Measurements from ENCODE around the gene SELENOI.
"Not testable (repeated sequence)": the region's sequence is repeated elsewhere in the genome, so short reads cannot be mapped to it uniquely, and the experiment has no call there.

The SELENOI gene

DNA sequence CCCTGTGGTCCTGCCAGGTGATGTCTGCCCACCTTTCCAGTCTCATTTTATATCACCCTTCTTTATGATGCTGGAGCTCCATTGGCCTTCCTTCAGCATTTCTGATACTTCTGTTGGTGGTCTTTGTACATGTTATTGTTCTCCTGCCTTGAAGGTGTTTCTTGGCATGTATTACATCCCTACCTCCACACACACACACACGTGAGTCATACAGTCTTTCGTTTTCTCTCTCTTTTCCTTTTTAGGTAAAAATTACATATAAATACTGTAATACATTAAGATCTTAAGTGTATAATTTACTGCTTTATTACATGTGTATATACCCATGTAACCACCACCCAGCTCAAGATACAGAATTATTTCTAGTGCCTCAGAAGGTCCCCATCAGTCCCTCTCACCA lies 10.8 kb downstream of the SELENOI start:
- no peak for DNase-seq (ENCODE audit: low read depth)

DNA sequence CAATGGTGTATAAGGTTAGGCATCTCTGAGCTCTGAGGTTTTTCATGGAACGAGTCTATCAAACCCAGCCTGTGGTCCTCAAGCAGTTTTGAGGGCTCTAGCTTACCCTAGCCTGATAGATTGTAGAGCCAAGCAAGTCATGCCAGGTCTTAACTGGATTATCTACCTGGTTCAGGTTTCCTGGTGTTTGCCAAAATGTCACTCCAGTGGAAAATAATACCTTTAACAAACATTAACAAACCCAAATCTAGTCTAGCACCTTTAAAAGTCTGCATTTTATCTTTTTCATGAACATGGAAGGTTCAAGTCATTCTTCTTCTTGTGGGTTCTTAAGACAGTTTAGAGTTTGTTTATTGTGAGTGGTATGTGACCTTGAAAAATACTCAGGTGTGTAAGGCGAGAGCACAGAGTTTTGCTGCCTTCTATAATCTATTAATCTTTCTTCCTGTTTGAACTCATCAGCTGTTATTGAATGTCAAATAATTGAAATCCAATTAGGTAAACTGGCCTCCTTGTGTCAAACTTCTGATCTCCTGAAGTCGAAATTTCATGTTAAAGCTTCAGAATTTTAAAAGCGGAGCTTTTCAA lies 14.0 kb downstream of the SELENOI start:
- no peak for DNase-seq (ENCODE audit: low read depth)

DNA sequence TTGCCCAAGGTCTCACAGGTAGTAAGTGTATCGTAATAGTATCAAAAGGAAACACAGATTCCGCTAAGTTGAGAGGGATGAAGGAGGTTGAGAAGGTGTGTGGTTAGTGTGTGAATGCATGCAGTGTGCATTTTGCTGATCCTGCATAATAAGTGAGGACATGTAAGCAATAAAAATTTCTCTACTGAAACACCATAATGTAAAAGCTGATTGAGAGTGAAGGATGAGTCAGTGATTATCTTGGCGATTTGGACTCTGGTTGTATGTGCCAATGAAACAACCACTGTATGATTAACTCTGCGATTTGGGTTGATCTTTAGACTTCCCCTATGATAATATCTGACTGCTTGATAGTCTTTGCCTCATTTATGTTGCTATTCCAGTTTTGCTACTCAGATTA lies 17.4 kb downstream of the SELENOI start:
- no peak for DNase-seq (ENCODE audit: low read depth)

DNA sequence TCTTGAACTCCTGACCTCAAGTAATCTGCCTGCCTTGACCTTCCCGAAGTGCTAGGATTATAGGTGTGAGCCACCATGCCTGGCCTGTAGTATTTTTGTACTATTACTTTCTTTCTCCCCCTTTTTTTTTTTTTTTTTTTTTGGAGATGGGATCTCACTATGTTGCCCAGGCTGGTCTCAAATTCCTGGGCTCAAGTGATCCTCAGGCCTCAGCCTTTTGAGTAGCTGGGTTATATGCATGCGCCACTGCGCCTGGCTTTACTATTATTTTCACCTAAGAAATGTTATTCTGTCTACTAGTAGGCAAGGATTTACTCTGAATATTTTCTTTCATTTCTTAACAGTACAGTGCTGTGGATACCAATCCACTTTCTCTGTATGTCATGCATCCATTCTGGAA lies 18.0 kb downstream of the SELENOI start:
- DNase-seq (ENCODE audit: low read depth) = no peak

DNA sequence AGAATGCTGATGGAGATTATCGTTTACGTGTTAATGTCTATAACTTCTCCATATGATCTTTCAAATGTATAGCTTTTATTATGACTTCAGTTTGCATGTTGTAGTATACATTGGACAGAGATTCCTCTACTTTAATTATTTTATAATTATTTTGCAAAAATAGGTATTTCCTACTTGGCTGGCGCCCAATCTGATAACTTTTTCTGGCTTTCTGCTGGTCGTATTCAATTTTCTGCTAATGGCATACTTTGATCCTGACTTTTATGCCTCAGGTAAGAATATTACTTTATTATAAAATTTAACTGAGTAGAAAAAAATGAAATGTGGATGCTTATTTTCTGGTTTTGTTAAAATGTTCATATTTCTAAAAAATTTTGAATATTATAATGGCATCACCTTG lies 18.7 kb downstream of the SELENOI start:
- DNase-seq (ENCODE audit: low read depth) = no peak

DNA sequence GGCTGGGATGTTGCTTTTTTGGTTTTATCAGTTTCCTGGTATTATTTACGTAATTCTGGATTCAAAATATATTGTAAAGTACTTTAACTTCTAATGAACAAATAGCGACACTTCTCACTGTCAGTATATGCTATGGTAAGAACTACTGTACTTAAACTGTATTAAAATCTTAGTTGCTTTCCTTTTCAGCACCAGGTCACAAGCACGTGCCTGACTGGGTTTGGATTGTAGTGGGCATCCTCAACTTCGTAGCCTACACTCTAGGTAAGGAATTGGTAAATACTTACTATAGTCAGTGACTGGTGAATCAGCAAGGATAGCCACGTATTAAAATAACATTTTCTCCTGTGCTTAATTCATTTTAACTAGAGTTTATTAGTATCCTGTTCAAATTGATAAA lies 21.0 kb downstream of the SELENOI start:
- DNase-seq (ENCODE audit: low read depth) = no peak

DNA sequence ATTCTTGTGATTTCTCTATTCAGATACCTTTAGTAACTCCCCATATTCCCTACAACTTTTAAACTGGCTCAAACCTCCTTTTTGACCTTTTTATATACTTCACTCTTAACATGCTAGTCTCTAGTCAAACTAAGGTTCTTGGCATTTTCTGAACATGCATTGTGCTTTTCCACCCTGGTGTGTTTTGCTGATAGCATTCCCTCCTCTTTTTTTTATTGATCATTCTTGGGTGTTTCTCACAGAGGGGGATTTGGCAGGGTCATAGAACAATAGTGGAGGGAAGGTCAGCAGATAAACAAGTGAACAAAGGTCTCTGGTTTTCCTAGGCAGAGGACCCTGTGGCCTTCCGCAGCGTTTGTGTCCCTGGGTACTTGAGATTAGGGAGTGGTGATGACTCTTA lies 23.7 kb downstream of the SELENOI start:
- DNase-seq (ENCODE audit: low read depth) = not testable (repeated sequence)

DNA sequence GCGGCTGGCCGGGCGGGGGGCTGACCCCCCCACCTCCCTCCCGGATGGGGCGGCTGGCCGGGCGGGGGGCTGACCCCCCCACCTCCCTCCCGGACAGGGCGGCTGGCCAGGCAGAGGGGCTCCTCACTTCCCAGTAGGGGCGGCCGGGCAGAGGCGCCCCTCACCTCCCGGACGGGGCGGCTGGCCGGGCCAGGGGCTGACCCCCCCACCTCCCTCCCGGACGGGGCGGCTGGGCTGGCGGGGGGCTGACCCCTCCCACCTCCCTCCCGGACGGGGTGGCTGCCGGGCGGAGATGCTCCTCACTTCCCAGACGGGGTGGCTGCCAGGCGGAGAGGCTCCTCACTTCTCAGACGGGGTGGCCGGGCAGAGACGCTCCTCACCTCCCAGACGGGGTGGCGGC lies 25.0 kb downstream of the SELENOI start:
- not testable (repeated sequence) for DNase-seq (ENCODE audit: low read depth)

DNA sequence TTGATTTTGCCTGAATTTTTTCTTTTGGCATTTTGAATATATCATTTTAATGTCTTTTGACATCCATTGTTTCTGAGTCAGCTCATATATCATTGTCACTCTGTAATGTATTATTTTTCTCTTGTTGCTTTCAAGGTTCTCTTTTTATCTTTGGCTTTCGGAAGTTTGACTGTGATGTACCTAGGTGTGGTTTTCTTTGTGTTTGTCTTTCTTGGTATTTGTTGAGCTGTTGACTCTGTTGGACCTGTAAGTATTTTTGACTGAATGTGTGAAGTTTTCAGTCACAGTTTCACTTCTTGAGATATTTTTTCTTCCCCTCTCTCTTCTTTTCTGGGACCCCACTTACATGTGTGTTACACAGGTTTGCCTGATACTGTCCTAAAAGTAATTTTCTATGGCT lies 30.9 kb downstream of the SELENOI start:
- DNase-seq (ENCODE audit: low read depth) = no peak

DNA sequence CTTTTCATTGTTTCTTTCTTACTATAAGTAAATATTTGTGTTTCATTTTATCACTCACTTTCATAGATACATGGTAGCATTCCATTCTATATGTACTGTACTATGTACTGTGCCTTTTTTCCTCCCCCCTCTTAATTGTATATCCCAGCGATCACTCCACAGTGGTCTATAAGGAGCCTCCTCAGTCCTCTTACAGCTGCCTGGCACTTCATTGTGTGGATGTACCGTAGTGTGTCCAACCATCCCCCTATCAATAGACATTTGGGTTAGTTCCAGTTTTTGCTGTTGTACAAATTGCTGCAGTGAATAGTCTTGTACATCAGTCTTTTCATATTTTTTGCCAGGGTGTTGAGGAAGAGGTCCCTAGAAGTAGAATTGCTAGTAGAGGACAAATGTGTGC lies 34.3 kb downstream of the SELENOI start:
- no peak for DNase-seq (ENCODE audit: low read depth)

DNA sequence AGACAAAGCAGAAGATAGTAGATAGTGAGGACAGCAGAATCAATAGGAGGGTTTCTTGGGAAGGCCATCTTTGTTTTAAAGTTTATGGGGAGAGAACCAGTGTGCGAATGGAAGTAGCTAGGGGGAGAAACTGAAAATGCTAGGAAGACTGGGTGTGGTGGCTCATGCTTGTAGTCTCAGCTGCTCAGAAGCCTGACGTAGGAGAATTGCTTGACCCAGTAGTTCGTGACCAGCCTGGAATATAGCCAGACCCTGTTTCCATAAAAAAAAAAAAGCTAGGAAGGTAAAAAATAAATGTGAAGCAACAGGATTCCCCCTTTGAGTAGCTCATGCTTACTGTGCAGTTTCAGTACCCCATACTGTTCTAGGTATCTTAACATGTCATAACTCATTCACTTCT lies 36.6 kb downstream of the SELENOI start:
- no peak for DNase-seq (ENCODE audit: low read depth)

DNA sequence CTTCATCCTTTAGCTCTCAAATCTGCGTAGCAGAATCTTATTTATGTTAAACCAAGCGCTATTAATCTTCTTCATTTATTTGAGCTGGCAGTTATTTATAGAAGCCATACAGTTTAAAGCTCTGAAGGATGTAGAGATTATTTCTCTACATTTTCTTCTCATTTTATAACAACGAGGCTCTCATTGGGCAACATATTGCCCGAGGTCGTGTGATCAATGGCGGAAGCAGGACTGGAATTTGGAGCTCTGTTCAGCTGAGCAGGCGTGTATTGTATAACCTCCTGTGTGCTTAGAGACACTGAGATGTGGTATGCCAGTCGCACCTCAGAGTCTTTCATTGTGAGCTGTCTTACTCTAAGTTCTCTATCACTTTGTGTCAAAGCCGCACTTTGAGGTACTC lies 38.2 kb downstream of the SELENOI start:
- no peak for DNase-seq (ENCODE audit: low read depth)

DNA sequence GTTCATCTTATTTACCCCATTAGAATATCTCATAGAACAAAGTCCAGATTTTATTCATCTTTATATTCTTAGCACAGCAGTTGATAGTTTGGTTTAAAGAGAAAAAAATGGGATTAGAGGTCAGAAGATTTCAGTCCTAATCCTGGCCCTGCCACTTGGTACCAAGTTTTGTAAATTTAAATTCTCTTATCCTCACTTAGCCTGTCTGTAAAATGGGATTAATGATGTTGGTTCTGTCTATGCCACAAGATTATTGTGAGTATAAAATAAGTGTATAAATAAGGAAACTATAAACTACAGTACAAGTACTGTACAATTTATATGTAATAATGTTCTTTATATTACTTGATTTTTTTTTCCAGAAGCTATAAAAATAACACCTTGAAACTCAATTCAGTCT lies 38.7 kb downstream of the SELENOI start:
- DNase-seq (ENCODE audit: low read depth) = no peak

DNA sequence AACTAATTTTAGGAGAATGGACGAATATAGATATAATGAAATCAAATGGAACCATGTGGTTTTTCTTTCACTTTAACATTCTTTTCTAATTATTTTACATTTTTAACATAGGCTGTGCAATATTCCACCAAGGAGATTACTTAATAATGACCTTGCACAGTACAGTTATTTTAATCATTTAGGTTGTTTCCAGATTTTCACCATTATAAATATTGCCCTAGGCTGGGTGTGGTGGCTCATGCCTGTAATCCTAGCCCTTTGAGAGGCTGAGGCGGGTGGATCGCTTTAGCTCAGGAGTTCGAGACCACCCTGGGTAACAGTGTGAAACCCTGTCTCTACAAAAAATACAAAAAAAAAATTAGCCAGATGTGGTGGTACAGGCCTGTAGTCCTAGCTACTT lies 41.2 kb downstream of the SELENOI start:
- no peak for DNase-seq (ENCODE audit: low read depth)

DNA sequence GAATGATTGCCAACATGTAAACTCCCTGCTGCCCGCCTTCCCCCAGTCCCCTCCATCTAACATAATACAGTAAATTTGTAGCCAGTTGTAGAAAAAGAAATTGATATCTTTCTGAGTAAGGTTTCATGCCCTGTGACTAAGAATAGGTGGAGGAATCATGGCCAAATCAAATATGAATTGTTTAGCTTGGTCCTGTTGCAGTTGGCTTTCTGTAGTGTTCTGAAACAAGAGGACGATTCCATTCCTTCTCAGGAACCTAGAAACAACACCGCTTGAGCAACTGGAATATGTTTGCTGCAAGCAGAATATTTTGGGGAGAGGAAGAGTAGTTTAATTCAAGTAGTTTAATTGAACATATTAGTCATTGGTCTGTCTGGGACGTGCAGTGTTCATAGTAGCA lies 48.8 kb downstream of the SELENOI start:
- DNase-seq (ENCODE audit: low read depth) = no peak

DNA sequence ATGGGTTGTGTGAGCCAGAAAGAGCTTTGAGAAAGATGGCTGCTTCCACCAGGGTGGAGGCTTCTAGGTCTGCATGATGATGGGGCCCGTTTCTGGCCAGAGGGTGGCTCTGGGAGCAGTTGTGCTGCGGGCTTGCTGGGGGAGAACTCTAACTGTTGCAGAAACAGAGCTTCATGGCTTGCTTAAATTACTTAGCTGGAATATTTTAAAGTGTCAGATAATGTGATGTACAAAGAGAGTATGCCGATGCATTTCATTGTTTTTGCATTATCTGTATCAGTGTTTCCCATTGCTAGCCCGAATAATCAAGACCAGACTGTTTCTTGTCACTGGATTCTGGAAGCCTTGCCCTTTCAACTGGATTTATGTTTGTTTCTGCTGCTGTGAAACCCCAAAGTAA lies 49.5 kb downstream of the SELENOI start:
- no peak for DNase-seq (ENCODE audit: low read depth)

DNA sequence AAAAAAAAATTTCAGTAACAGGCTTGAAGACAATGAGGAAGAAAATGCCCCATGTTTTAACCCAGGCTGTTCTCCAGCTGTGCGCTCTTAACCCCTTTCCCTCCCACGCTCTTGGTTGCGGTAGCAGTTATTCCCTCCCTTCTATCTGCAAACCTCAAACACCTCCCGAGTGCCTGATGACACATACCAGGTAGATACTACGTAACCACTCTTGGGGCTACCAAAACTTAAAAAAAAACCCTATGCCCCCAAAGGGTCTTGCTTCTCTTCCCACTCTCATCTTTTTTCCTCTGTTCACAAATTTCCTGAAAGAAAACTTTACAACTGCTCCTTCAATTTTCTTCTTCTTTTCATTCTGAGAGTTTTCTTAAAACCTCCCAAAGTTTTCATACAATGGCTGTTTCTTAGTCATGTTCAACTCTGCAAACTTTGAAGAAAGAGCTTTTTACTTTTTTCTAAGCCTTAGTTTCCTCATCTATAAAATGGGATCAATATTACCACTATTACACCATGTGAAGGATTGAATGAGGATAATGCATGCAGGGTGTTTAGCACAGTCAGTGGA lies 50.9 kb downstream of the SELENOI start:
- DNase-seq (ENCODE audit: low read depth) = peak; percentile 40

DNA sequence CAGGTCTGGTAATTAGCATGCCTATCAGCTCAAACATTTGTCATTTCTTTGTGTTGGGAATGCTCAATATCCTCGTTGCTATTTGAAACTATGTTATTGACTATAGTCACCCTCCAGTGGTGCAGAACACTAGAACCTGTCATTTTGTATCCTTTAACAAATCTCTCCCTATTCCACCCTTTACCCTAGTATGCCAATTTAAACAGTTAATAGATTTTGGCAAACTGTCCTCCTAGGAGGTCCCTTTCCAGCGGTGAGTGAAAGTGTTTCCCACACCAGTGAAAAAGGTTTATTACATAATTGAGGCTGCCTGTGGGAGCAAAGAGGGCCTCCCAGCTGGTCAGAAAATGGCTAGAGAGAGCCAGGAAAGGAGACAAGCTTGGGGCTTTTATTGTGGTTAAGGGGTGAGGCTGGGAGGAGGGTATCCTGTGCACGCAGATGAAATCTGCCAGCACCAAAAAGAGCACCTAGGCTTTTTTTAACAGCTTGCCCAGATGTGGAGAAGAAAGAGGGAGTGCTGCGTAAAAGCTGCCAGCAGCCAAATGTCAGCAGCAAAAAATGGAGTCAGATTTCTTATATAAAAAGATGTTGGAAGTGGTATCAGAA lies 53.9 kb downstream of the SELENOI start:
- DNase-seq (ENCODE audit: low read depth) = no peak

DNA sequence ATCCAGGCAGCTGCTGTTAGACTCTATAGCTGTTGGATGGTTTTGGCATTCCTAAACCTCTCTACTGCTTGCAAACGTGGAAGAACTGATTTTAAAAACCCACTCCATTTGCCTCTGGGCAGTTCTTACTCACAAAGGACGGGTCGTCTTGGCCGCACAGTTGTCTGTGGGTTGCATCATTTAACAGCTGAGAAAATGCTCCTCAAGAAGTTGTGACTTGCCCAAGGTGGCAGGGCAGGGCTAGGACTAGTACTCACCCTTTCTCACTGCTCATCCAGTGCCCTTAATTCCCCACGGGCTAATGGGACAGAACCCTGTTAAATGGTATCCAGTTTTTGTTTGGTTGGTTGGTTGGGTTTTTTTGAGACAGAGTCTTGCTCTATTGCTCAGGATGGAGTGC lies 54.8 kb downstream of the SELENOI start:
- no peak for DNase-seq (ENCODE audit: low read depth)

DNA sequence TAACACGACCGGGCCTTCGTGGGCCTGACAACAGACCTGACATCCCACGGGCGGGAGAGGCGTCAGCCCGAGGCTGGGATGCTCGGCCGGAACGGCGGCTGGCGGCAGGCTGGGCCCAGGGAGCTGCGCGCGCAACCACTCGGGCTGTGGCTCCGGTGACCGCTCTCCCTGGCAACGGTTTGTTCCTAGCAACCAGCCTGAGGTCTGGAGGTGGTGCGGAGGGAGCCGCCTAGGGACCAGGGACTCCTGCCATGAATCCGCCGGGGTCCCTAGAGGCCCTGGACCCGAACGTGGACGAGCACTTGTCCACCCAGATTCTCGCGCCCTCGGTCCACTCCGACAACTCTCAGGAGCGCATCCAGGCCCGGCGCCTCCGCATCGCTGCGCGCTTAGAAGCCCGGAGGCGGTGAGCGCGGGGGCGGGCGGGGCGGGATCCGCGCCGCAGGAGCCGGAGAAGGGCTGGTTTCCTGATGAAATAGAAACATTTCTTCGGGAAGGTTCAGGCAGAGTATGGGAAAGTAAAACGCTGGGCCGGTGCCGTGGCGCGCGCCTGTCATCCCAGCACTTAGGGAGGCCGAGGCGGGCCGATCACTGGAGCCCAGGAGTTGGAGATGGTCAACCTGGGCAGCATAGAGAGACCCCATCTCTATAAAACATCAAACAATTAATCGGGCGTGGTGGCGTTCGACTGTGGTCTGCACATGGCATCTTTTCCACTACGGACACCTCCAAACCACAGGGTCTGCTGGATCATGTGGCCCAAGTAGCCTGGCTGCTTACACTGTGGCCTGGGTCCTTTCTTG lies 56.0 kb downstream of the SELENOI start, which contains the start of gene DRC1:
Gene DRC1 (plus strand): TSS at position 182 of the 803 bp plus-strand sequence. CDS start 70 bp downstream, at position 252.
- DNase-seq (ENCODE audit: low read depth) = no peak

DNA sequence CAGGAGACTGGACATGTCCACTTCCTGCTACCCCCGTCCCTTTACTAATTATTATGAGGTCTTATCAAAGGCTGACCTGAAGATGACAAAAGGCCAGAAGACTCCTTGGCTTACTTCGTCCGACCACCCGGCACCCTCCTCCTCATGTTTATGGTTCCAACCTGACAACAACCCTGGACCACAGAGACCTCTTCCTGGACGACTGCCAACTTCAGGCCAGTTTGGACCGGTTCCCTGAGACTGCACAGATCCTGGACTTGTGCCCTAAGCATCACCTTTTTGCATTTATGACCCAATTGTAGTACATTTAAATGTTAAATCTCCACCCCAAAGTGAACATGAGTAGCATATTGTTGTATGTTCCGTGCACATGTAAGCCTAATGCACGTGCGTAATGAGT lies 61.6 kb downstream of the SELENOI start:
- DNase-seq (ENCODE audit: low read depth) = no peak

DNA sequence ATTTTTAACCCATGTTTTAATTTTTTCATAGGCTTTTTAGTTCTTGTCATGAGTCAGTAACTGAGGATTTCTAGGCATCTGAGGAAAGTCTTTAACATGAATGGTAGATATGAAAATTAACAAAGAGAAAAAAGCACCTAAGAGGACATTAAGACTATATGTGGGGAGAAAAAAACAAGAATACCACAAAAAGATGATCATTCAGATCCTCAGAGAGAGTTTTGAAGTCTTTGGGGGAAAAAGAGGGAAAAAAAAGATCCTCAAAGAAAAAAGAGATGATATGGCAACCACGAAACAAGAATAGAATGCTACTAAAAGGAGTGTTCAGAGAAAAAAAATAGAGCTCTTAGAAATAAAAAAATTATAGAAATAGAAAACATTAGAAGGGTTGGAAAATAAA lies 63.8 kb downstream of the SELENOI start:
- no peak for DNase-seq (ENCODE audit: low read depth)

DNA sequence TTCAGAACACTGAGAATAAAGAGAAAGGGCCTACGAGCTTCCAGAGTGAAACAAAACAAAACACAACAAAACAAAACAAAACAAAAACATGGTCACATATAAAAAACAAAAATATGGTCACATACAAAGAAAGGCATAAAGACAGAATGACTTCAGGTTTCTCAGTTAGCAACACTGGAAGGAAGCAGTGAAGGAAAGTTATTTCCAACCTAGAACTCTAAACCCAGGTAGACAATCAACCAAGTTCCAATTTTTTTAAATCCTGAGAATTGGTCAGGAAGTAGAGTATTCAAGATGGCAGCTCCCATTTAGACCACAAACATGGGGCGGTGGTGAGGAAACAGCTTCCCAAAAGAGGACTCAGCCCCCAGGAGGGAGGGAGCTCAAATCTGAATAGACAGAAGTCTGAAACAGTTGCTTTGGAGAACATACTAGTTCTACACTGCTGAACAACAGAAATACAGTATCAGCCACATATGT lies 64.9 kb downstream of the SELENOI start:
- no peak for DNase-seq (ENCODE audit: low read depth)

All from stimulated activated CD4-positive, alpha-beta T cell treated with anti-CD3 and anti-CD28 coated beads, Interleukin-2, amount 100 ng/mL, for 4 hours (primary cell).